Measurements from ENCODE around the gene EZH2. TPM values are rescaled to one million over a fixed set of nuclear protein-coding genes. Genes with fewer than 3 reads are reported as not detected.

The EZH2 gene
- total and polyA plus RNA-seq, 2 of the 4 experiments (the other 2 are of a cell fraction): 13.1 to 19.8 TPM

DNA sequence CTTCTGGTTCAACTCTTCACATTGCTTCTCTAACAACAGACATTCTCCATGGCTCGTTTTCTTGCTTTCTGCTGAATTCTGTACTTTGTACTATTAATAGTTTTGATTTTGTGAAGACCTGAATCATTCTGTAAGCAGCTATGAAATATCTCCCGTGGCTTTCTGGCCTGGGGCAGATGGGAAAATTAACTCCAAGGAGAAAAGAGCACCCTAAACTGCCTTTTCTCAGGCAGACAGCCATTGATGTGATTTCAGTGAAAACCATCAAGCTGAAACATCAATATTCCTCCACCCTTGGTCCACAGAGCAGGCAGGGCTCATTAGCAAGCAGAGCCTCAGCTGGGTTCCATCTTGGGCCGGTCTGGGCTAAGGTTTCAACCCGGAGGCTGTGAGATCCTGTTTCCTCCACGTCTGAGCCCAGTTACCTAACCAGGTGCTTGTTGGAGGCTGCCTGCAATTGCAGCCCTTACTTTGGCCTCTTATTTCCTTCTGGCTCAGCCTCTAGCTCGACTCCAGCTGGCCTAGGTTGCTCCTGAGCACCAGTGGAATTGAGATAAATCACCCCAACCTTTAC lies 21.1 kb upstream of the EZH2 start:
- Histone ChIP-seq H2BK5ac (ENCODE audit: low read depth, low read length, poor library complexity, severe bottlenecking) (no peak overlapping the region), H4K20me1 (ENCODE audit: insufficient read depth, low read length) (no peaks in the 10 kb centered on the region), H3K9me3 (ENCODE audit: control insufficient read depth, insufficient read depth, low read length) (no peaks in the 10 kb centered on the region), H3K4me2 (ENCODE audit: low read depth, low read length) (no peak overlapping the region), H3K14ac (replicated peaks; ENCODE audit: low read depth, low read length) (no peak overlapping the region), H3K18ac (ENCODE audit: low read depth, low read length) (no peak overlapping the region), H2BK20ac (ENCODE audit: low read depth, low read length) (no peak overlapping the region), H2BK15ac (ENCODE audit: low read depth, low read length) (no peak overlapping the region), H2AFZ (replicated peaks; ENCODE audit: low read length, poor library complexity) (no peak overlapping the region), H3K9ac (ENCODE audit: low read depth, low read length) (no peak overlapping the region), H4K91ac (ENCODE audit: insufficient read depth, low read depth, low read length) (no peak overlapping the region), H3K4me1 (ENCODE audit: control insufficient read depth, insufficient read depth, low read length) (no peaks in the 10 kb centered on the region), H3K56ac (ENCODE audit: extremely low read depth, insufficient read depth, low read length) (no peak overlapping the region), H3K27me3 (ENCODE audit: control insufficient read depth, insufficient read depth, low read length) (peaks cover 40% of the 10 kb centered on the region), H3K27ac (ENCODE audit: insufficient read depth, low read length) (no peak overlapping the region), H3K9me1 (ENCODE audit: insufficient read depth, low read length) (no peaks in the 10 kb centered on the region), H4K8ac (ENCODE audit: low read depth in 2 of 2, low read length in 2 of 2) (no peak overlapping the region), H2AK9ac (replicated peaks; ENCODE audit: low read depth, low read length, poor library complexity) (no peak overlapping the region), H3K4ac (ENCODE audit: low read depth, low read length) (no peak overlapping the region), H3K23ac (ENCODE audit: low read depth, low read length) (no peak overlapping the region), H3K36me3 (ENCODE audit: control insufficient read depth, insufficient read depth, low read length) (no peaks in the 10 kb centered on the region), H2AK5ac (ENCODE audit: low read depth, low read length) (no peak overlapping the region), H3K79me1 (ENCODE audit: low read depth in 1 of 2, low read length in 2 of 2) (no peaks in the 10 kb centered on the region), H4K5ac (ENCODE audit: low read depth, low read length) (no peak overlapping the region), H3K4me3 (ENCODE audit: insufficient read depth, low read depth, low read length) (no peak overlapping the region), H2BK120ac (ENCODE audit: low read depth, low read length) (no peak overlapping the region)
- ATAC-seq (ENCODE audit: low read depth) (no peak), DNase-seq (no peak)
- in situ Hi-C loops (cut with MboI; ENCODE audit: low sequenced_read_pairs): no loop called here
- dilution Hi-C loops (cut with HindIII; ENCODE audit: low sequenced_read_pairs, unreplicated experiment): no loop called here
- ChIA-PET POLR2A (ENCODE audit: unreplicated experiment) (no interaction called here), CTCF (interaction anchor here (0.6 kb wide), 1 partner anchor 540 kb away, joined by 3 read pairs; no protein-coding TSS in a partner anchor)
- intact Hi-C loops (cut with micrococcal nuclease): no loop called here
- WGBS, 2 experiments (ENCODE audit: extremely low coverage in 2 of 2, insufficient read length in 1 of 2): 0% methylated on average over 1 of the region's 6 CpGs; no CpG with 5 or more reads in 1 of the 2 experiments
- TF ChIP-seq BHLHE40 (IDR thresholded peaks at IDR 0.05; ENCODE audit: low read depth, low read length): no peak
- TF ChIP-seq CEBPB (IDR thresholded peaks at IDR 0.05; ENCODE audit: low read depth, low read length): no peak
- no peak for TF ChIP-seq POLR2A (IDR thresholded peaks at IDR 0.05; ENCODE audit: low read depth, low read length)
- no peak for TF ChIP-seq CHD1 (IDR thresholded peaks at IDR 0.05; ENCODE audit: low read depth, low read length)
- no peak for TF ChIP-seq SMC3 (IDR thresholded peaks at IDR 0.05; ENCODE audit: low read depth, low read length)
- TF ChIP-seq MAFK (IDR thresholded peaks at IDR 0.05; ENCODE audit: low read depth, low read length): no peak
- TF ChIP-seq RAD21 (IDR thresholded peaks at IDR 0.05; ENCODE audit: low read length): no peak
- no TSS peak for BruUV-seq (replicated peaks)
